ENCODE measurements around the gene TNFRSF4.
"Not testable (repeated sequence)": the region's sequence is repeated elsewhere in the genome, so short reads cannot be mapped to it uniquely, and the experiment has no call there.

TNFRSF4 gene

GRCh38 chr1:1179983-1180861 is 33.7 kb downstream of the TNFRSF4 start:
- DNase-seq = no peak

GRCh38 chr1:1179346-1179982 is 34.5 kb downstream of the TNFRSF4 start:
- no peak for DNase-seq

- DNase-seq = no peak
These were observed 35.1 kb downstream of the TNFRSF4 start for GRCh38 chr1:1178794-1179331.

GRCh38 chr1:1177452-1178206 is 36.3 kb downstream of the TNFRSF4 start:
- DNase-seq = no peak

- no peak for DNase-seq
These were observed 37.0 kb downstream of the TNFRSF4 start for GRCh38 chr1:1176931-1177330.

- not testable (repeated sequence) for DNase-seq
These were observed 37.7 kb downstream of the TNFRSF4 start for GRCh38 chr1:1176063-1176761.

GRCh38 chr1:1175221-1176062 is 38.5 kb downstream of the TNFRSF4 start:
- no peak for DNase-seq

- no peak for DNase-seq
These were observed 40.0 kb downstream of the TNFRSF4 start, which contains the start of gene TTLL10 for GRCh38 chr1:1173793-1174415. Gene TTLL10 (plus strand): TSS chr1:1173880. CDS start chr1:1179216, 5,336 bp downstream.

GRCh38 chr1:1173061-1173792 is 40.7 kb downstream of the TNFRSF4 start:
- DNase-seq = no peak

- no peak for DNase-seq
These were observed 42.2 kb downstream of the TNFRSF4 start for GRCh38 chr1:1171546-1172340.

GRCh38 chr1:1171161-1171545 is 42.8 kb downstream of the TNFRSF4 start:
- no peak for DNase-seq

- DNase-seq = no peak
These were observed 43.5 kb downstream of the TNFRSF4 start for GRCh38 chr1:1170215-1171091.

- no peak for DNase-seq
These were observed 44.3 kb downstream of the TNFRSF4 start for GRCh38 chr1:1169429-1170214.

GRCh38 chr1:1168451-1169411 is 45.2 kb downstream of the TNFRSF4 start:
- no peak for DNase-seq

GRCh38 chr1:1167841-1168450 is 46.0 kb downstream of the TNFRSF4 start:
- no peak for DNase-seq

GRCh38 chr1:1167398-1167821 is 46.5 kb downstream of the TNFRSF4 start:
- no peak for DNase-seq

Data from SW 1271 (cell line).